Skeletal muscle satellite cell (primary cell): ENCODE results near the gene PPIG.

Experiments
- H3K27me3 ChIP-seq: 2 replicates; pipeline ENCODE4 v1.7.0; 2013; ENCODE audit warnings: low read length; ENCODE audit not compliant: control insufficient read depth, insufficient read depth
- H3K36me3 ChIP-seq: 2 replicates; pipeline ENCODE4 v1.7.0; 2013; ENCODE audit warnings: mild to moderate bottlenecking, control low read depth, low read length; ENCODE audit not compliant: insufficient read depth
- H3K4me1 ChIP-seq: 2 replicates; pipeline ENCODE4 v1.7.0; 2013; ENCODE audit warnings: low read length; ENCODE audit not compliant: control insufficient read depth, insufficient read depth
- H3K4me2 ChIP-seq: 2 replicates; pipeline ENCODE4 v1.7.0; 2013; ENCODE audit warnings: mild to moderate bottlenecking, low read length
- H3K4me3 ChIP-seq: 2 replicates; pipeline ENCODE4 v1.7.0; 2013; ENCODE audit warnings: low read length
- H3K9ac ChIP-seq: 2 replicates; pipeline ENCODE4 v1.7.0; 2013; ENCODE audit warnings: mild to moderate bottlenecking, low read depth, low read length, moderate library complexity
- H3K9me3 ChIP-seq: replicated peaks from 2 replicates; pipeline ENCODE4 v1.7.0; 2013; ENCODE audit warnings: mild to moderate bottlenecking, control low read depth, low read length

PPIG gene

GRCh38 chr2:169641464-169641863, 57.3 kb downstream of the PPIG start:
- no peak overlapping the region for H3K9ac ChIP-seq
- no peaks in the 10 kb centered on the region for H3K9me3 ChIP-seq
- H3K4me3 ChIP-seq: no peak overlapping the region
- peaks cover 12% of the 10 kb centered on the region for H3K36me3 ChIP-seq
- H3K27me3 ChIP-seq: no peaks in the 10 kb centered on the region
- no peak overlapping the region for H3K4me2 ChIP-seq
- H3K4me1 ChIP-seq: peaks cover 4% of the 10 kb centered on the region

- no peak overlapping the region for H3K4me3 ChIP-seq
- H3K9me3 ChIP-seq: no peaks in the 10 kb centered on the region
These were observed 60.0 kb downstream of the PPIG start for GRCh38 chr2:169644173-169644572.

DNA sequence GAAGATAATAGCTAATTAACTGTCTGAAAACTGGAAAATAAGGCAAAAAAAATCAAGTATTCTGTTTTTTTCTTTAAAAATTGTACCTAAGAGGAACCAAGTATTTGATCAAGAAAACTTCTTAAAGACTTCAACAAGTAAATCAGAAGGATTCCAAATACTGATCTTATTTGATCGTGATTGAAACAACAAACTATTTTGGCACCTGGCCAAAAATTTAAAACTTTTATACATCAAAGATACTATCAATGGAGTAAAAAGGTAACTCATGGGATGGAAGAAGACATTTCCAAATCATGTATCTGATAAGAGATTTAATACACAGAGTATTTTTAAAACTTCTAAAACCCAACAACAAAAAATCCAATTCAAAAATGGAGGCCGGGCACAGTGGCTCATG, 63.3 kb downstream of the PPIG start:
- no peaks in the 10 kb centered on the region for H3K36me3 ChIP-seq
- no peak overlapping the region for H3K4me2 ChIP-seq
- H3K9ac ChIP-seq: no peak overlapping the region
- no peak overlapping the region for H3K4me3 ChIP-seq
- H3K4me1 ChIP-seq: no peaks in the 10 kb centered on the region
- no peaks in the 10 kb centered on the region for H3K9me3 ChIP-seq
- no peaks in the 10 kb centered on the region for H3K27me3 ChIP-seq

More at GRCh38 chr2:169644173-169644572, 60.0 kb downstream of the PPIG start:
- H3K27me3 ChIP-seq: no peaks in the 10 kb centered on the region
- H3K4me2 ChIP-seq: no peak overlapping the region
- H3K4me1 ChIP-seq: no peaks in the 10 kb centered on the region
- H3K9ac ChIP-seq: no peak overlapping the region
- no peaks in the 10 kb centered on the region for H3K36me3 ChIP-seq

GRCh38 chr2:169649278-169649677, 65.1 kb downstream of the PPIG start:
- Histone ChIP-seq H3K4me3 (no peak overlapping the region), H3K4me2 (no peak overlapping the region), H3K4me1 (no peaks in the 10 kb centered on the region), H3K36me3 (no peaks in the 10 kb centered on the region), H3K27me3 (no peaks in the 10 kb centered on the region), H3K9ac (no peak overlapping the region), H3K9me3 (no peaks in the 10 kb centered on the region)

DNA sequence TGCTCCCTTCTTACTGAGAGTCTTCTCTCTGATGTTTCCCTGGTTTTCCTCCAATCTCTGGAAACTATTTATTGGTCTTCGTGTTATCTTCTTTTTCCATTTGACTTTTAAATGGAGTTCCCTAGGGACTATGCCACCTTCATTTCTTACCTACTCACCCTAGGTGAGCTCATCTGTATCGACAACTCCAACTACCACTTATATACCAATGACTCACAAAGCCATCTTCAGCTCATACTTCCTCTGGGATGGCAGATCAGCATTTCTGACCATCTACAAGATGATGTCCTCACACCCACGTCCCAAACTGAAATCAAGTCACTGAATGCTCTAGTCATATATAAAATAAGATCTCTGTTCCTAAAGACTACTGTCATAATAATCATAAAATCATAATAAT, 69.5 kb downstream of the PPIG start:
- no peaks in the 10 kb centered on the region for H3K4me1 ChIP-seq
- no peaks in the 10 kb centered on the region for H3K9me3 ChIP-seq
- H3K4me3 ChIP-seq: no peak overlapping the region
- H3K4me2 ChIP-seq: no peak overlapping the region
- H3K9ac ChIP-seq: no peak overlapping the region
- H3K27me3 ChIP-seq: no peaks in the 10 kb centered on the region
- no peaks in the 10 kb centered on the region for H3K36me3 ChIP-seq

DNA sequence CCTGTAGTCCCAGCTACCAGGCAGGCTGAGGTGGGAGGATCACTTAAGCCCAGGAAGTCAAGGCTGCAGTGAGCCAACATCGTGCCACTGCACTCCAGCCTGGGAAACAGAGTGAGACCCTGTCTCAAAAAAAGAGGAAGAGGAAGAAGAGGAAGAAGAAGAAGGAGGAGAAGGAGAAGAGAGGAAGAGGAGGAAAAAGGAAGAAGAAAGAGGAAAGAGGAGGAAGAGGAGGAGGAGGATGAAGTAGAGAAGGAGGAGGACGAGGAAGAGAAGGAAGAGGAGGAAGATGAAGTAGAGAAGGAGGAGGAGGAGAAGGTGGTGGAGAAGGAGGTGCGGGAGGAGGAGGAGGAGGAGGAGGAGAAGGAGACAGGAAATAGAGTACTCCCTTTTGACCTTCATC, 72.0 kb downstream of the PPIG start:
- H3K9ac ChIP-seq: no peak overlapping the region
- H3K4me1 ChIP-seq: no peaks in the 10 kb centered on the region
- H3K36me3 ChIP-seq: no peaks in the 10 kb centered on the region
- no peak overlapping the region for H3K4me2 ChIP-seq
- H3K9me3 ChIP-seq: no peaks in the 10 kb centered on the region
- H3K4me3 ChIP-seq: no peak overlapping the region
- H3K27me3 ChIP-seq: no peaks in the 10 kb centered on the region

- no peak overlapping the region for H3K4me2 ChIP-seq
- no peaks in the 10 kb centered on the region for H3K36me3 ChIP-seq
- no peaks in the 10 kb centered on the region for H3K4me1 ChIP-seq
- no peak overlapping the region for H3K4me3 ChIP-seq
- H3K9ac ChIP-seq: no peak overlapping the region
- no peaks in the 10 kb centered on the region for H3K27me3 ChIP-seq
- no peaks in the 10 kb centered on the region for H3K9me3 ChIP-seq
These were observed 74.7 kb downstream of the PPIG start for GRCh38 chr2:169658877-169659276.

- Histone ChIP-seq H3K4me3 (no peak overlapping the region), H3K36me3 (no peaks in the 10 kb centered on the region), H3K9me3 (no peaks in the 10 kb centered on the region), H3K27me3 (no peaks in the 10 kb centered on the region), H3K9ac (no peak overlapping the region), H3K4me1 (no peaks in the 10 kb centered on the region), H3K4me2 (no peak overlapping the region)
These were observed 75.2 kb downstream of the PPIG start for GRCh38 chr2:169659320-169659719.

GRCh38 chr2:169661265-169661664, 77.1 kb downstream of the PPIG start:
- no peaks in the 10 kb centered on the region for H3K4me1 ChIP-seq
- no peaks in the 10 kb centered on the region for H3K27me3 ChIP-seq
- H3K9me3 ChIP-seq: no peaks in the 10 kb centered on the region
- no peaks in the 10 kb centered on the region for H3K36me3 ChIP-seq
- H3K9ac ChIP-seq: no peak overlapping the region
- no peak overlapping the region for H3K4me3 ChIP-seq
- H3K4me2 ChIP-seq: no peak overlapping the region

DNA sequence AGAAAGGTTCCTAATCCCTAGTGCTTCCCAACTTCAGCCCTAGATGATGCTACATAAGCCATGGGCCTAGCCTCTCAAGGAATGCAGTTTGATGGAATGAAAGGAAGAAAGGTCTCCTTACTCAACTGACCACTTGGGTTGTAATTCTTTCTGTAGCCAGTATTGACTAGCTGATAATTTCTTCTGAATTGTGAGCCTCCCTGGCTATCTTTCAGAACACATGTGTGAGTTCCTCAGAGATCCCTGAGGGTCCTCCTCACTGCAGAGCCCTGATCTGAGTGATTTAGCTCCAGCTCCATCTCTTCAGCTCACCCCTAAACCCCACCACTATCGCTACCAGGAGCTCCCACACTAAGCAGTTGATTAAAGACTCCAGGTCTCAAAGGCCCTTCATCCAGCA, 78.6 kb downstream of the PPIG start:
- no peaks in the 10 kb centered on the region for H3K4me1 ChIP-seq
- no peak overlapping the region for H3K4me3 ChIP-seq
- H3K36me3 ChIP-seq: no peaks in the 10 kb centered on the region
- H3K9ac ChIP-seq: no peak overlapping the region
- H3K27me3 ChIP-seq: no peaks in the 10 kb centered on the region
- H3K4me2 ChIP-seq: no peak overlapping the region
- no peaks in the 10 kb centered on the region for H3K9me3 ChIP-seq

GRCh38 chr2:169663247-169663646, 79.1 kb downstream of the PPIG start:
- H3K36me3 ChIP-seq: no peaks in the 10 kb centered on the region
- no peak overlapping the region for H3K9ac ChIP-seq
- no peaks in the 10 kb centered on the region for H3K4me1 ChIP-seq
- no peaks in the 10 kb centered on the region for H3K9me3 ChIP-seq
- H3K27me3 ChIP-seq: no peaks in the 10 kb centered on the region
- H3K4me3 ChIP-seq: no peak overlapping the region
- H3K4me2 ChIP-seq: no peak overlapping the region

DNA sequence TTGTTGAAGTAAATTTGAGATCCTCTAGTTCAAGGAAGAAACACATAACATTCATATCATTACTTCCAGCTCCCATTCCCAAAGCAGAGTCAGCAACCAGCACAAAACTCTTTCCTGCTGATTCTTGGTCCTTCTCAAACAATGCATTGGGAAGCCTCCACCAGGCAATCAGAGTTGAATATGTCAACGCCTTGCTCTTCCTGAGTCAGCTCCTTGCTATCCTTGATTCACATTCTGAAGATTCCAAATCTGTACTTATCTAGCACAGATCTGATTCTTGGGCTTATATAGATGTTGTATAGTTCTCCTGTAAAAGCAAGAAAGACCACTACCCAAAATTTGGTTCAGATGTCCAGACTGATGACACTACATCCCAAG, 80.4 kb downstream of the PPIG start:
- Histone ChIP-seq H3K4me1 (no peaks in the 10 kb centered on the region), H3K9me3 (no peaks in the 10 kb centered on the region), H3K36me3 (no peaks in the 10 kb centered on the region), H3K4me2 (no peak overlapping the region), H3K9ac (no peak overlapping the region), H3K27me3 (no peaks in the 10 kb centered on the region), H3K4me3 (no peak overlapping the region)
